ENCODE data around the gene DAAM1.

DNA sequence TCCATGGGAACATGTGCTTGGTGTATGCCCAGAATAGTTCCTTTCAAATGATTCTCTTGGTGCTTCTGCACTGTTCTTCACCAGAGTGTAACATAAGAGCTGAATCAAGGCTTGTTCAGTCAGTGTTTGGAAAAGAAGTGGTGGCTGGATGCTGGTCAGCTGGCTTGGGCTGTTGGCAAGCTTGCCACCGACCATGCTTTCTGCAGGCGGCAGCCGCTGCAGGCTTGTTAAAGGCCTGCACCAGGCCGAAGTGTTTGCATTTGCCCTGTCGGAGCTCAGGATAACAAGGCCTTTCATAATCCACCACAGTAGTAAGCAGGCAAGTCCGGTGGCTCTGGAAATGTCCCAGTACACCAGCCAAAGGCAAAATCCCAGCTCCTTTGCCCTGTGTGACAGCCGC, 26.9 kb downstream of the DAAM1 start:
- TF ChIP-seq POLR2A (IDR thresholded peaks at IDR 0.05): no peak
- TF ChIP-seq, protein P1, sequence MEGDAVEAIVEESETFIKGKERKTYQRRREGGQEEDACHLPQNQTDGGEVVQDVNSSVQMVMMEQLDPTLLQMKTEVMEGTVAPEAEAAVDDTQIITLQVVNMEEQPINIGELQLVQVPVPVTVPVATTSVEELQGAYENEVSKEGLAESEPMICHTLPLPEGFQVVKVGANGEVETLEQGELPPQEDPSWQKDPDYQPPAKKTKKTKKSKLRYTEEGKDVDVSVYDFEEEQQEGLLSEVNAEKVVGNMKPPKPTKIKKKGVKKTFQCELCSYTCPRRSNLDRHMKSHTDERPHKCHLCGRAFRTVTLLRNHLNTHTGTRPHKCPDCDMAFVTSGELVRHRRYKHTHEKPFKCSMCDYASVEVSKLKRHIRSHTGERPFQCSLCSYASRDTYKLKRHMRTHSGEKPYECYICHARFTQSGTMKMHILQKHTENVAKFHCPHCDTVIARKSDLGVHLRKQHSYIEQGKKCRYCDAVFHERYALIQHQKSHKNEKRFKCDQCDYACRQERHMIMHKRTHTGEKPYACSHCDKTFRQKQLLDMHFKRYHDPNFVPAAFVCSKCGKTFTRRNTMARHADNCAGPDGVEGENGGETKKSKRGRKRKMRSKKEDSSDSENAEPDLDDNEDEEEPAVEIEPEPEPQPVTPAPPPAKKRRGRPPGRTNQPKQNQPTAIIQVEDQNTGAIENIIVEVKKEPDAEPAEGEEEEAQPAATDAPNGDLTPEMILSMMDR (IDR thresholded peaks at IDR 0.05): no peak
